Neuronal stem cell (in vitro differentiated cells): ENCODE results near the gene FER.
"Not testable (repeated sequence)": the region's sequence is repeated elsewhere in the genome, so short reads cannot be mapped to it uniquely, and the experiment has no call there.

Experiments used
- DNase-seq: peaks from one replicate; pipeline ENCODE4 v3.0.0-alpha.2; 2013; ENCODE audit warnings: low spot score
- H2AFZ ChIP-seq: one replicate; pipeline ENCODE4 v1.6.1; 2013; ENCODE audit warnings: mild to moderate bottlenecking, low read length, inconsistent platforms
- H2AK5ac ChIP-seq: 2 replicates; pipeline ENCODE4 v1.6.1; 2013; ENCODE audit warnings: low read depth, mild to moderate bottlenecking, inconsistent platforms, low read length, moderate library complexity, mixed read lengths
- H2BK120ac ChIP-seq: 2 replicates; pipeline ENCODE4 v1.6.1; 2013; ENCODE audit warnings: low read depth, mild to moderate bottlenecking, inconsistent platforms, low read length, moderate library complexity, mixed read lengths
- H2BK12ac ChIP-seq: one replicate; pipeline ENCODE4 v1.6.1; 2013; ENCODE audit warnings: low read length, inconsistent platforms
- H2BK15ac ChIP-seq: 2 replicates; pipeline ENCODE4 v1.6.1; 2013; ENCODE audit warnings: mild to moderate bottlenecking, low read length, inconsistent platforms, mixed read lengths
- H2BK5ac ChIP-seq: one replicate; pipeline ENCODE4 v1.6.1; 2013; ENCODE audit warnings: inconsistent platforms, mild to moderate bottlenecking, low read length, moderate library complexity
- H3K14ac ChIP-seq: one replicate; pipeline ENCODE4 v1.6.1; 2013; ENCODE audit warnings: low read length, inconsistent platforms
- H3K18ac ChIP-seq: 2 replicates; pipeline ENCODE4 v1.6.1; 2013; ENCODE audit warnings: low read length, inconsistent platforms
- H3K23ac ChIP-seq: 2 replicates; pipeline ENCODE4 v1.6.1; 2013; ENCODE audit warnings: low read depth, mild to moderate bottlenecking, mixed read lengths, low read length, inconsistent platforms; ENCODE audit not compliant: poor library complexity
- H3K27ac ChIP-seq: replicated peaks from 3 replicates; pipeline ENCODE4 v1.5.1; 2013; ENCODE audit warnings: low read length, inconsistent platforms
- H3K27me3 ChIP-seq, 3 experiments: 2 replicates each; pipeline ENCODE4 v1.6.1; 2013; ENCODE audit warnings: low read length in 3 of 3, mild to moderate bottlenecking in 2 of 3, inconsistent platforms in 1 of 3, low read depth in 1 of 3, mixed read lengths in 1 of 3, moderate library complexity in 1 of 3; ENCODE audit not compliant: control insufficient read depth in 3 of 3, insufficient read depth in 3 of 3
- H3K36me3 ChIP-seq, 2 donors: replicated peaks in 1 of 2; 2 replicates each; pipeline ENCODE4 v1.6.1; 2013; ENCODE audit warnings: low read length in 2 of 2; ENCODE audit not compliant: control insufficient read depth in 2 of 2, insufficient read depth in 2 of 2
- H3K4ac ChIP-seq: 2 replicates; pipeline ENCODE4 v1.6.1; 2013; ENCODE audit warnings: inconsistent platforms, mild to moderate bottlenecking, low read length, moderate library complexity
- H3K4me1 ChIP-seq, 2 donors: 1 replicate in 1 of 2; 2 replicates in 1 of 2; pipeline ENCODE4 v1.6.1; 2013; ENCODE audit warnings: low read length in 2 of 2, low read depth in 1 of 2; ENCODE audit not compliant: control insufficient read depth in 2 of 2, insufficient read depth in 1 of 2
- H3K4me2 ChIP-seq: one replicate; pipeline ENCODE4 v1.6.1; 2013; ENCODE audit warnings: mild to moderate bottlenecking, low read length, inconsistent platforms; ENCODE audit not compliant: insufficient read depth, poor library complexity, severe bottlenecking
- H3K4me3 ChIP-seq, 2 donors: 2 replicates each; pipeline ENCODE4 v1.5.1; 2013; ENCODE audit warnings: low read length in 2 of 2, mild to moderate bottlenecking in 2 of 2, inconsistent platforms in 1 of 2, moderate library complexity in 1 of 2
- H3K79me1 ChIP-seq: one replicate; pipeline ENCODE4 v1.6.1; 2013; ENCODE audit warnings: low read depth, mild to moderate bottlenecking, inconsistent platforms, low read length, moderate library complexity
- H3K9ac ChIP-seq: one replicate; pipeline ENCODE4 v1.6.1; 2013; ENCODE audit warnings: mild to moderate bottlenecking, low read depth, low read length, inconsistent platforms; ENCODE audit not compliant: poor library complexity
- H3K9me3 ChIP-seq, 2 donors: replicated peaks in 1 of 2; 2 replicates each; pipeline versions ENCODE3 to v1.6.1; 2013; ENCODE audit warnings: low read length in 2 of 2, mild to moderate bottlenecking in 2 of 2, inconsistent platforms in 1 of 2, low read depth in 1 of 2, mixed read lengths in 1 of 2, moderate library complexity in 1 of 2; ENCODE audit not compliant: control insufficient read depth in 2 of 2, insufficient read depth in 1 of 2
- H4K8ac ChIP-seq: one replicate; pipeline ENCODE4 v1.6.1; 2013; ENCODE audit warnings: low read depth, mild to moderate bottlenecking, inconsistent platforms, low read length, moderate library complexity
- H4K91ac ChIP-seq: one replicate; pipeline ENCODE4 v1.6.1; 2013; ENCODE audit warnings: low read length, low read depth, mild to moderate bottlenecking, inconsistent platforms; ENCODE audit not compliant: poor library complexity
- WGBS, 2 donors: extraction: QIAGEN DNeasy Blood & Tissue Kit; methylation state at CpG; one replicate each; pipeline ENCODE4 v1.1.7; 2013; ENCODE audit warnings: missing lambda C conversion rate in 2 of 2, mixed read lengths in 1 of 2; ENCODE audit not compliant: insufficient read length in 2 of 2, insufficient replicate concordance in 1 of 2; ENCODE audit errors: extremely low coverage in 2 of 2; 5-methylcytosine and 5-hydroxymethylcytosine counted together

FER gene

GRCh38 chr5:108851129-108851528 is 103.4 kb downstream of the FER start:
- not testable (repeated sequence) for H2BK12ac ChIP-seq, H2AK5ac ChIP-seq, H3K4ac ChIP-seq, H4K8ac ChIP-seq, H3K4me2 ChIP-seq, H3K4me3 ChIP-seq, DNase-seq, H4K91ac ChIP-seq, H3K14ac ChIP-seq, H3K27ac ChIP-seq, H2BK15ac ChIP-seq, H2AFZ ChIP-seq, H3K23ac ChIP-seq, H3K18ac ChIP-seq, H2BK5ac ChIP-seq, H3K9ac ChIP-seq, H3K9me3 ChIP-seq, H3K79me1 ChIP-seq, H3K4me1 ChIP-seq, H2BK120ac ChIP-seq, H3K27me3 ChIP-seq, H3K36me3 ChIP-seq
- WGBS, 2 donors = no CpG with 5 or more reads among the region's 4 CpGs

DNA sequence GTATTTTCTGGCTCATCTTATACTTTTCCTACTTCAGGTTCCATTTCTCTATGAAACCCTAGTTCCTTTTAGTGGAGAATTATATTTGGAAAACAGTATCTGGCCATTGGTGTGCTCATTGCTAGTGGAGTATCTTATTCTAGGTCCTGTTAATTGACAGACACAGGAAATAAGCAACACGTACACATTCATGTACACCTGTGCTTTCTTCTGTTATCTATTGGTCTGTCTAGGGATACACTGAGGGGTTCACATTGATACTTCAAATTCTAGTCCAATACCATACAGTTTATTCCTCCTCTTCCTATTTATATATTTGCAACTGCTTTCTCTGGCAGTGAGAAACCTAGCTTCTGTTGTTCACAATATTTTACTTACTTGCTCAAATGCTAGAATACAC is 110.2 kb downstream of the FER start:
- Histone ChIP-seq H3K4me1 (no peaks in the 10 kb centered on the region), H3K36me3 (no peaks in the 10 kb centered on the region), H3K9ac (no peak overlapping the region), H2BK5ac (no peak overlapping the region), H3K4me3 (no peak overlapping the region), H4K8ac (no peak overlapping the region), H2BK12ac (no peak overlapping the region), H3K27me3 (no peaks in the 10 kb centered on the region), H3K27ac (no peak overlapping the region), H3K4me2 (no peak overlapping the region), H2AK5ac (no peak overlapping the region), H3K79me1 (no peaks in the 10 kb centered on the region), H2BK15ac (no peak overlapping the region), H2BK120ac (no peak overlapping the region), H2AFZ (no peak overlapping the region), H3K14ac (no peak overlapping the region), H3K23ac (no peak overlapping the region), H3K9me3 (no peaks in the 10 kb centered on the region), H4K91ac (no peak overlapping the region), H3K18ac (no peak overlapping the region), H3K4ac (no peak overlapping the region)
- DNase-seq = no peak
- WGBS, 2 donors = no CpG with 5 or more reads among the region's 1 CpG

DNA sequence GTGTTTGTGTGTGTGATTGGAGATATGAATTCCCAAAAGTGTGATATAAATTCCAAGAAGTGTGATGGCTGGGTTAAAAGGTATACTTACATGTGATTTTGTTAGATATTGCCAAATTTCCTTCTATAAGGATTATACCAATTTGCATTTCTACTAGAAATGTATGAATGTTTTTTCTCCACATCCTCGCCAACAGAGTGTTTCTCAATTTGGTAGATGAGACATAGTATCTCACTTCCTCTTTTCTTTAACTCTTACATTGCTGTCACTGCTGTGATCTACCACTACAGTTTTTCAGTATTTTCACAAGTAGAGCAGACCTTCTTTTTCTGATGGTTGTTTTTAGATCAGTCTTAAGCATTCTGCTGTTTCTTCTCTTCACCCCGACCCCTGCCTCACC is 111.3 kb downstream of the FER start:
- no peak overlapping the region for H2BK5ac ChIP-seq
- no peak overlapping the region for H2BK120ac ChIP-seq
- no peak overlapping the region for H3K27ac ChIP-seq
- H4K8ac ChIP-seq = no peak overlapping the region
- no peaks in the 10 kb centered on the region for H3K27me3 ChIP-seq
- no peak overlapping the region for H3K18ac ChIP-seq
- no peak overlapping the region for H3K4me2 ChIP-seq
- H3K9ac ChIP-seq = no peak overlapping the region
- no peaks in the 10 kb centered on the region for H3K36me3 ChIP-seq
- no peak overlapping the region for H3K4ac ChIP-seq
- H2BK15ac ChIP-seq = no peak overlapping the region
- H3K14ac ChIP-seq = no peak overlapping the region
- no peaks in the 10 kb centered on the region for H3K79me1 ChIP-seq
- H3K9me3 ChIP-seq = no peaks in the 10 kb centered on the region
- H2AK5ac ChIP-seq = no peak overlapping the region
- no peak overlapping the region for H2BK12ac ChIP-seq
- H3K4me3 ChIP-seq = no peak overlapping the region
- no peaks in the 10 kb centered on the region for H3K4me1 ChIP-seq
- H2AFZ ChIP-seq = no peak overlapping the region
- H3K23ac ChIP-seq = no peak overlapping the region
- no peak for DNase-seq
- H4K91ac ChIP-seq = no peak overlapping the region
- WGBS, 2 donors = no CpG with 5 or more reads among the region's 2 CpGs

GRCh38 chr5:108862211-108862610 is 114.5 kb downstream of the FER start:
- H4K91ac ChIP-seq = no peak overlapping the region
- no peak overlapping the region for H2BK15ac ChIP-seq
- H3K4me3 ChIP-seq = no peak overlapping the region
- no peak overlapping the region for H4K8ac ChIP-seq
- no peaks in the 10 kb centered on the region for H3K27me3 ChIP-seq
- no peak overlapping the region for H3K4ac ChIP-seq
- H3K79me1 ChIP-seq = no peaks in the 10 kb centered on the region
- H2BK5ac ChIP-seq = no peak overlapping the region
- no peak overlapping the region for H2BK12ac ChIP-seq
- H3K23ac ChIP-seq = no peak overlapping the region
- H3K9me3 ChIP-seq = no peaks in the 10 kb centered on the region
- H3K9ac ChIP-seq = no peak overlapping the region
- H2AK5ac ChIP-seq = no peak overlapping the region
- H3K36me3 ChIP-seq = peaks cover 0 to 2% of the 10 kb centered on the region in 2 donors
- no peak overlapping the region for H3K18ac ChIP-seq
- no peak overlapping the region for H2BK120ac ChIP-seq
- no peak overlapping the region for H3K14ac ChIP-seq
- H2AFZ ChIP-seq = no peak overlapping the region
- no peaks in the 10 kb centered on the region for H3K4me1 ChIP-seq
- no peak for DNase-seq
- no peak overlapping the region for H3K4me2 ChIP-seq
- no peak overlapping the region for H3K27ac ChIP-seq
